Mammary epithelial cell (primary cell): Measurements from ENCODE around the gene IQCF6.

Experiments used
- EZH2 ChIP-seq: IDR thresholded peaks from 2 replicates; pipeline ENCODE4 v1.6.1; 2012; ENCODE audit warnings: low read length, inconsistent platforms, borderline replicate concordance
- TF ChIP-seq, protein P1 (sequence below), 2 donors: IDR thresholded peaks in 1 of 2; conservative IDR thresholded peaks in 1 of 2; 2 replicates each; pipeline ENCODE4 v1.5.1; 2011 to 2012; ENCODE audit warnings: inconsistent platforms in 2 of 2, low read length in 2 of 2, mild to moderate bottlenecking in 2 of 2, control low read depth in 1 of 2, low read depth in 1 of 2; ENCODE audit not compliant: insufficient read depth in 1 of 2; ENCODE audit errors: extremely low read depth in 1 of 2

DNA sequence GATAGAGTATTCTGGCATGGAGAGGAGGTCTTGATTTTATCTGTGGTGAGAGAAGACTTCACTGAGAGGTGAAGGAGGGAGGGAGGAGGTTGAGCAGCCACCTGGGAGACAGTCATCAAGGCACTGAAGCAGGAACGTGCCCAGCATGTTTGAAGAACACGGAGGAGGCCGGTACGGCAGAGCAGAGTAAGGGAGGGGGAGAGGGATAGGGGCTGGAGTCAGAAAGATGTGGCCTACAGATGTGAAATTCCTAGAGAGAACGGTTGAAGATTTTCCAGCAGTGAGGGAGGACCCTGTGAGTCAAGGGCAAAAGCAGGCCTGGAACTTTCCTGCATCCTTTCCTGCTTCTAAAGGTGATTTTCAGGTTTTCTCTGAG lies 21.7 kb upstream of the IQCF6 start:
- TF ChIP-seq, protein P1, sequence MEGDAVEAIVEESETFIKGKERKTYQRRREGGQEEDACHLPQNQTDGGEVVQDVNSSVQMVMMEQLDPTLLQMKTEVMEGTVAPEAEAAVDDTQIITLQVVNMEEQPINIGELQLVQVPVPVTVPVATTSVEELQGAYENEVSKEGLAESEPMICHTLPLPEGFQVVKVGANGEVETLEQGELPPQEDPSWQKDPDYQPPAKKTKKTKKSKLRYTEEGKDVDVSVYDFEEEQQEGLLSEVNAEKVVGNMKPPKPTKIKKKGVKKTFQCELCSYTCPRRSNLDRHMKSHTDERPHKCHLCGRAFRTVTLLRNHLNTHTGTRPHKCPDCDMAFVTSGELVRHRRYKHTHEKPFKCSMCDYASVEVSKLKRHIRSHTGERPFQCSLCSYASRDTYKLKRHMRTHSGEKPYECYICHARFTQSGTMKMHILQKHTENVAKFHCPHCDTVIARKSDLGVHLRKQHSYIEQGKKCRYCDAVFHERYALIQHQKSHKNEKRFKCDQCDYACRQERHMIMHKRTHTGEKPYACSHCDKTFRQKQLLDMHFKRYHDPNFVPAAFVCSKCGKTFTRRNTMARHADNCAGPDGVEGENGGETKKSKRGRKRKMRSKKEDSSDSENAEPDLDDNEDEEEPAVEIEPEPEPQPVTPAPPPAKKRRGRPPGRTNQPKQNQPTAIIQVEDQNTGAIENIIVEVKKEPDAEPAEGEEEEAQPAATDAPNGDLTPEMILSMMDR (conservative IDR thresholded peaks at IDR 0.05 in 1 of 2, IDR thresholded peaks at IDR 0.05 in 1 of 2; ENCODE audit: extremely low read depth in 1 of 2, insufficient read depth in 1 of 2, low read depth in 1 of 2, low read length in 2 of 2) = no peak
- no peak for TF ChIP-seq EZH2
